Uterus (tissue), 4 donors: Measurements from ENCODE around the gene FAM228B. TPM values are rescaled to one million over a fixed set of nuclear protein-coding genes. Genes with fewer than 3 reads are reported as not detected.
A peak's percentile ranks its signal among the peaks of the same experiment; 100 is the strongest.

Source experiments
- DNase-seq, 2 donors: peaks; one replicate each; pipeline ENCODE4 v3.0.0-alpha.2; 2019 to 2020
- H3K27ac ChIP-seq, 2 donors: fragments of 200-600 bp; sonication (generic); 1 replicate in 1 of 2; 2 replicates in 1 of 2; pipeline ENCODE4 v1.5.1; 2016 to 2018
- H3K27me3 ChIP-seq, 2 donors: fragments of 200-600 bp; sonication (generic); one replicate each; pipeline ENCODE4 v1.5.1; 2018 to 2019; ENCODE audit warnings: control low read depth in 1 of 2
- H3K36me3 ChIP-seq, 2 donors: fragments of 200-600 bp; sonication (generic); one replicate each; pipeline ENCODE4 v1.5.1; 2019; ENCODE audit warnings: control low read depth in 1 of 2
- H3K4me1 ChIP-seq, 2 donors: fragments of 200-600 bp; sonication (generic); one replicate each; pipeline ENCODE4 v1.5.1; 2018 to 2019; ENCODE audit warnings: control low read depth in 1 of 2
- H3K4me3 ChIP-seq, 2 donors: fragments of 200-600 bp; sonication (generic); 1 replicate in 1 of 2; 2 replicates in 1 of 2; pipeline ENCODE4 v1.5.1; 2018 to 2019; ENCODE audit warnings: mild to moderate bottlenecking in 1 of 2
- H3K9me3 ChIP-seq, 2 donors: fragments of 200-600 bp; sonication (generic); one replicate each; pipeline ENCODE4 v1.5.1; 2019; ENCODE audit warnings: control low read depth in 1 of 2
- CTCF ChIP-seq, 4 experiments: fragments of 200-600 bp in 2 of 4; fragments of 450-650 bp in 2 of 4; sonication (generic) in 2 of 4; IDR thresholded peaks; one replicate each; pipeline ENCODE4 v1.5.1; 2016 to 2019; ENCODE audit warnings: antibody characterized with exemption in 4 of 4, mild to moderate bottlenecking in 2 of 4, moderate library complexity in 1 of 4
- POLR2A ChIP-seq, 2 donors: fragments of 450-650 bp; IDR thresholded peaks; one replicate each; pipeline ENCODE4 v1.6.1; 2016; ENCODE audit warnings: antibody characterized with exemption in 2 of 2, mild to moderate bottlenecking in 1 of 2, moderate library complexity in 1 of 2
- intact Hi-C: fragments of 100-400 bp; cut with DNase I; formaldehyde crosslinking; loops from one replicate; pipeline ENCODE4 v1.15.1; 2023; ENCODE audit warnings: low total_unique reads
- total RNA-seq, 4 donors: library from RNA; depleted of rRNA in 3 of 4; stranded (reverse); fragments of >200 nt in 3 of 4; gene quantifications; one replicate each; pipeline versions ENCODE4 v1.1.0 to v1.2.4, GENCODE V29; 2014 to 2023
- donor health status: DM: yes; HTN: yes; CAD: no.

The FAM228B gene
- total RNA-seq, 4 donors from 2014 or later: 25.1 to 96.1 (median 51.7) TPM

GRCh38 chr2:24160761-24161160 lies 37.5 kb downstream of the FAM228B start:
- DNase-seq: no peak
- TF ChIP-seq POLR2A (IDR thresholded peaks at IDR 0.05): no peak
- no peak for TF ChIP-seq CTCF (IDR thresholded peaks at IDR 0.05)
- H3K27ac ChIP-seq: no peak overlapping the region
- intact Hi-C loops: no loop called here
- H3K4me3 ChIP-seq: no peak overlapping the region
- no peaks in the 10 kb centered on the region for H3K4me1 ChIP-seq
- H3K9me3 ChIP-seq: peaks cover 0 to 9% of the 10 kb centered on the region in 2 donors
- H3K36me3 ChIP-seq: no peaks in the 10 kb centered on the region
- H3K27me3 ChIP-seq: no peaks in the 10 kb centered on the region

- H3K4me3 ChIP-seq: no peak overlapping the region
- no peaks in the 10 kb centered on the region for H3K4me1 ChIP-seq
- TF ChIP-seq POLR2A (IDR thresholded peaks at IDR 0.05) (no peak), CTCF (IDR thresholded peaks at IDR 0.05) (no peak)
- no peak for DNase-seq
- H3K9me3 ChIP-seq: peaks cover 0 to 9% of the 10 kb centered on the region in 2 donors
- H3K27me3 ChIP-seq: no peaks in the 10 kb centered on the region
- H3K36me3 ChIP-seq: no peaks in the 10 kb centered on the region
- H3K27ac ChIP-seq: no peak overlapping the region
- intact Hi-C loops: no loop called here
Measured at GRCh38 chr2:24162494-24162893, 39.2 kb downstream of the FAM228B start.

- Histone ChIP-seq H3K27me3 (no peaks in the 10 kb centered on the region), H3K36me3 (no peaks in the 10 kb centered on the region), H3K9me3 (peaks cover 0 to 9% of the 10 kb centered on the region in 2 donors), H3K27ac (no peak overlapping the region), H3K4me3 (no peak overlapping the region), H3K4me1 (no peaks in the 10 kb centered on the region)
- no peak for DNase-seq
- intact Hi-C loops: no loop called here
- TF ChIP-seq POLR2A (IDR thresholded peaks at IDR 0.05): no peak
- no peak for TF ChIP-seq CTCF (IDR thresholded peaks at IDR 0.05)
Measured at GRCh38 chr2:24163186-24163585, 39.9 kb downstream of the FAM228B start.

GRCh38 chr2:24163601-24164000 lies 40.3 kb downstream of the FAM228B start:
- no peak for TF ChIP-seq CTCF (IDR thresholded peaks at IDR 0.05)
- no peak for TF ChIP-seq POLR2A (IDR thresholded peaks at IDR 0.05)
- Histone ChIP-seq H3K27me3 (no peaks in the 10 kb centered on the region), H3K4me3 (no peak overlapping the region), H3K4me1 (no peaks in the 10 kb centered on the region), H3K9me3 (peaks cover 0 to 9% of the 10 kb centered on the region in 2 donors), H3K27ac (no peak overlapping the region), H3K36me3 (no peaks in the 10 kb centered on the region)
- intact Hi-C loops: no loop called here
- no peak for DNase-seq

- intact Hi-C loops: no loop called here
- Histone ChIP-seq H3K27me3 (no peaks in the 10 kb centered on the region), H3K4me3 (no peak overlapping the region), H3K4me1 (no peaks in the 10 kb centered on the region), H3K9me3 (peaks cover 0 to 9% of the 10 kb centered on the region in 2 donors), H3K27ac (no peak overlapping the region), H3K36me3 (no peaks in the 10 kb centered on the region)
- TF ChIP-seq CTCF (IDR thresholded peaks at IDR 0.05) (peak; percentile 7 to 60 (median 16)), POLR2A (IDR thresholded peaks at IDR 0.05) (no peak)
- DNase-seq: no peak
Measured at GRCh38 chr2:24164416-24164973, 41.2 kb downstream of the FAM228B start.
